ENCODE results near the gene TRPM3.

The TRPM3 gene

DNA sequence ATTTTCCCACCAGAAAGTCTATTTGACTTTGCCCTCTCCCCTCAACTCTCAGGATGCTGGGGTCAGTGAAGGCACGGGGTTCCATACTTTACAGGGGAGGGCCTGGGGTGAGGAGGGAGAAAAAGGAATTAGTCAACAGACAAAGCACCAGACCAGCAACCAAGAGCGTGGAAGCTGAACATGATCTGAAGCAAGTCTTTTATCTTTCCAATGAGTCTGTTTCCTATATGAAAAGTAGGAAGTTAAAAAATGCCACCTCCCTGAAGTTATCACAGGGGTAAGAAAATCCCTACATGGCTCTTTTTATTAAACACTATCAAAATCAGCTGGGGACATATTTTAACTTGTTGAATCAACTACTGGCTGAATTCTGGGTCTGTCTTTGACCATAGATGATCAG, 337.0 kb downstream of the TRPM3 start:
- Histone ChIP-seq H3K27me3 (ENCODE audit: control insufficient read depth, insufficient read depth, low read length) (no peaks in the 10 kb centered on the region), H3K9me3 (ENCODE audit: control insufficient read depth, low read length) (no peaks in the 10 kb centered on the region), H3K27ac (no peak overlapping the region), H3K36me3 (ENCODE audit: control insufficient read depth, insufficient read depth, low read length) (no peaks in the 10 kb centered on the region), H3K4me3 (ENCODE audit: low read depth, low read length) (no peak overlapping the region), H3K4me1 (no peaks in the 10 kb centered on the region), H2AFZ (no peak overlapping the region), H3K79me2 (no peaks in the 10 kb centered on the region), H3K9ac (no peak overlapping the region), H3K4me2 (ENCODE audit: low read length) (no peak overlapping the region)
- TF ChIP-seq, protein P1, sequence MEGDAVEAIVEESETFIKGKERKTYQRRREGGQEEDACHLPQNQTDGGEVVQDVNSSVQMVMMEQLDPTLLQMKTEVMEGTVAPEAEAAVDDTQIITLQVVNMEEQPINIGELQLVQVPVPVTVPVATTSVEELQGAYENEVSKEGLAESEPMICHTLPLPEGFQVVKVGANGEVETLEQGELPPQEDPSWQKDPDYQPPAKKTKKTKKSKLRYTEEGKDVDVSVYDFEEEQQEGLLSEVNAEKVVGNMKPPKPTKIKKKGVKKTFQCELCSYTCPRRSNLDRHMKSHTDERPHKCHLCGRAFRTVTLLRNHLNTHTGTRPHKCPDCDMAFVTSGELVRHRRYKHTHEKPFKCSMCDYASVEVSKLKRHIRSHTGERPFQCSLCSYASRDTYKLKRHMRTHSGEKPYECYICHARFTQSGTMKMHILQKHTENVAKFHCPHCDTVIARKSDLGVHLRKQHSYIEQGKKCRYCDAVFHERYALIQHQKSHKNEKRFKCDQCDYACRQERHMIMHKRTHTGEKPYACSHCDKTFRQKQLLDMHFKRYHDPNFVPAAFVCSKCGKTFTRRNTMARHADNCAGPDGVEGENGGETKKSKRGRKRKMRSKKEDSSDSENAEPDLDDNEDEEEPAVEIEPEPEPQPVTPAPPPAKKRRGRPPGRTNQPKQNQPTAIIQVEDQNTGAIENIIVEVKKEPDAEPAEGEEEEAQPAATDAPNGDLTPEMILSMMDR (IDR thresholded peaks at IDR 0.05): no peak

DNA sequence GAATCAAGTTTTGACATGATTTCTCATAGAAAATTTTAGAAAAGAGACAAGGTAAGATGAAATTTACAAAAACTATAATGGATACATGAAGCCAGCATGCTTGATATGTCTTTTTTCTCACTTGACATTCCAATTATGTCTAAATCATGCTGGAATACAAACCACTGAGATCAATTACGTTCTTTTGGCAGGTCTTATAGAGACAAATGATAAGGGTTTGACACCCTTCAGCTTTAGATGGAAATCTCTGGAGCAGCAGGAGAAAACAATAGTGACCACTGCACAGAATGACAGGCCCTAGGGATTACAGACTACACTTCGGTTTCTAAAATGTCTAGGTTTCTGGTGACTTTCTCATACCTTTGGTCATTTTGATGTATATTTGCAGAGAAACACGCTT, 342.9 kb downstream of the TRPM3 start:
- no peak overlapping the region for H3K4me3 ChIP-seq (ENCODE audit: low read depth, low read length)
- no peak overlapping the region for H2AFZ ChIP-seq
- no peaks in the 10 kb centered on the region for H3K9me3 ChIP-seq (ENCODE audit: control insufficient read depth, low read length)
- H3K27me3 ChIP-seq (ENCODE audit: control insufficient read depth, insufficient read depth, low read length): no peaks in the 10 kb centered on the region
- no peak overlapping the region for H3K9ac ChIP-seq
- no peak overlapping the region for H3K4me2 ChIP-seq (ENCODE audit: low read length)
- no peaks in the 10 kb centered on the region for H3K79me2 ChIP-seq
- H3K36me3 ChIP-seq (ENCODE audit: control insufficient read depth, insufficient read depth, low read length): no peaks in the 10 kb centered on the region
- H3K4me1 ChIP-seq: no peaks in the 10 kb centered on the region
- TF ChIP-seq, protein P1 (IDR thresholded peaks at IDR 0.05): no peak
- no peak overlapping the region for H3K27ac ChIP-seq

DNA sequence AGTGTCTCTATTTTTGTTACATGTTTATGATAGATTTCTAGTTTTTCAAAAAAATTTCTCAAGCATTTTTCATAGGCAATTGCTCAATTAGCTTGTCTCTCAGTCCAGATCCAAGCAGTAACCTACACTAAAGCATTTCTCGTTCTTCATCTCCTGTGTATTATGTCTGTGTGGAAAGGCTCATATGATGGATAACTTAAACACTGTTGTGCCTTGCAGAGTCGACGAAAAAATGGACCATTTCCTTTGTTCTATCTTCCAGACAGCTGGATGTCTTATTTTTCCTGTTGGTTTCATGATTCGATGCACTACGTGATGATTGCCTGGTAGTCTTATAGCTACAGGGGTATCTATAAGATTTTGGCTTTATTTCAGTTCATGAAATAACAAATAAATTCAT, 347.8 kb downstream of the TRPM3 start:
- H3K36me3 ChIP-seq (ENCODE audit: control insufficient read depth, insufficient read depth, low read length): no peaks in the 10 kb centered on the region
- no peak overlapping the region for H3K27ac ChIP-seq
- no peaks in the 10 kb centered on the region for H3K9me3 ChIP-seq (ENCODE audit: control insufficient read depth, low read length)
- TF ChIP-seq, protein P1 (IDR thresholded peaks at IDR 0.05): no peak
- H3K27me3 ChIP-seq (ENCODE audit: control insufficient read depth, insufficient read depth, low read length): no peaks in the 10 kb centered on the region
- no peak overlapping the region for H3K9ac ChIP-seq
- no peaks in the 10 kb centered on the region for H3K79me2 ChIP-seq
- no peak overlapping the region for H3K4me2 ChIP-seq (ENCODE audit: low read length)
- no peak overlapping the region for H2AFZ ChIP-seq
- no peaks in the 10 kb centered on the region for H3K4me1 ChIP-seq
- H3K4me3 ChIP-seq (ENCODE audit: low read depth, low read length): no peak overlapping the region

GRCh38 chr9:70772601-70773000, 348.8 kb downstream of the TRPM3 start:
- Histone ChIP-seq H3K9me3 (ENCODE audit: control insufficient read depth, low read length) (no peaks in the 10 kb centered on the region), H3K9ac (no peak overlapping the region), H3K79me2 (no peaks in the 10 kb centered on the region), H3K36me3 (ENCODE audit: control insufficient read depth, insufficient read depth, low read length) (no peaks in the 10 kb centered on the region), H2AFZ (no peak overlapping the region), H3K27ac (no peak overlapping the region), H3K4me1 (no peaks in the 10 kb centered on the region), H3K4me3 (ENCODE audit: low read depth, low read length) (no peak overlapping the region), H3K27me3 (ENCODE audit: control insufficient read depth, insufficient read depth, low read length) (no peaks in the 10 kb centered on the region), H3K4me2 (ENCODE audit: low read length) (no peak overlapping the region)
- TF ChIP-seq, protein P1 (IDR thresholded peaks at IDR 0.05): no peak

GRCh38 chr9:70765946-70766345, 355.5 kb downstream of the TRPM3 start:
- H3K4me3 ChIP-seq (ENCODE audit: low read depth, low read length): no peak overlapping the region
- no peak overlapping the region for H3K9ac ChIP-seq
- H3K27me3 ChIP-seq (ENCODE audit: control insufficient read depth, insufficient read depth, low read length): no peaks in the 10 kb centered on the region
- H3K79me2 ChIP-seq: no peaks in the 10 kb centered on the region
- H3K36me3 ChIP-seq (ENCODE audit: control insufficient read depth, insufficient read depth, low read length): no peaks in the 10 kb centered on the region
- no peaks in the 10 kb centered on the region for H3K9me3 ChIP-seq (ENCODE audit: control insufficient read depth, low read length)
- no peaks in the 10 kb centered on the region for H3K4me1 ChIP-seq
- H2AFZ ChIP-seq: no peak overlapping the region
- no peak overlapping the region for H3K4me2 ChIP-seq (ENCODE audit: low read length)
- no peak overlapping the region for H3K27ac ChIP-seq
- TF ChIP-seq, protein P1 (IDR thresholded peaks at IDR 0.05): no peak
